GM13976 (cell line): Measurements from ENCODE around the gene NBEAL2.
"Not testable (repeated sequence)": the region's sequence is repeated elsewhere in the genome, so short reads cannot be mapped to it uniquely, and the experiment has no call there.

ENCODE experiments used
- DNase-seq: peaks from one replicate; pipeline ENCODE4 v3.0.0; 2012; ENCODE audit warnings: low spot score
- CTCF ChIP-seq: IDR thresholded peaks from 2 replicates; pipeline ENCODE4 v1.5.1; 2012; ENCODE audit warnings: borderline replicate concordance, mild to moderate bottlenecking; ENCODE audit not compliant: insufficient read depth; ENCODE audit errors: extremely low read depth, missing control alignments, control extremely low read depth
- in situ Hi-C: fragments of 300-500 bp; cut with MboI; formaldehyde crosslinking; loops from one replicate; pipeline ENCODE4 v1.12.0; 2022; ENCODE audit warnings: low sequenced_read_pairs, mixed read lengths, inconsistent platforms; ENCODE audit not compliant: unreplicated experiment

NBEAL2 gene

DNA sequence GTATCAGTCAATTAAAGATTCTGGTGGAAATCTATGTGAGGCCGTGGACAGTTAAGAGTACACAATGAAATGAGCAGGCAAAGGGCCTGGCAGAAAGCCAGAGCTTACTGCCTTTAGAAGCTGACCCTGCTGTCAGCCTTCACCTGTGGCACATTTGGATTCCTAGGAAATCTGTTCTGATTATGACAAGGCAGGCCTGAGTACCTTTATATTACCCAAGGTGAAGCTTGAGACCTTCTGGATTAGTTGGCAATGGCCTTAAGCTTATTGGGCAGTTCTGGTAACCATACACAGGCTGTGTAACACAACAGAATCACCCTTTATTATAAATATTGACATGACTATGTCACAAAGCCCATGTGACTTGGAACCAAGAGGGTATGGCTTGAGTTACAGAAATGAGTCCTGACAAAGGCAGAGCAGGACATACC, 43.2 kb downstream of the NBEAL2 start:
- no peak for DNase-seq
- no peak for TF ChIP-seq CTCF
- in situ Hi-C loops, result loop anchor here (25.0 kb wide), 1 partner anchor 340 kb away; no protein-coding TSS in a partner anchor

GRCh38 chr3:47024932-47025331, 45.5 kb downstream of the NBEAL2 start:
- no peak for TF ChIP-seq CTCF
- in situ Hi-C loops, result loop anchor here (25.0 kb wide), 1 partner anchor 337 kb away; no protein-coding TSS in a partner anchor
- DNase-seq, result no peak

DNA sequence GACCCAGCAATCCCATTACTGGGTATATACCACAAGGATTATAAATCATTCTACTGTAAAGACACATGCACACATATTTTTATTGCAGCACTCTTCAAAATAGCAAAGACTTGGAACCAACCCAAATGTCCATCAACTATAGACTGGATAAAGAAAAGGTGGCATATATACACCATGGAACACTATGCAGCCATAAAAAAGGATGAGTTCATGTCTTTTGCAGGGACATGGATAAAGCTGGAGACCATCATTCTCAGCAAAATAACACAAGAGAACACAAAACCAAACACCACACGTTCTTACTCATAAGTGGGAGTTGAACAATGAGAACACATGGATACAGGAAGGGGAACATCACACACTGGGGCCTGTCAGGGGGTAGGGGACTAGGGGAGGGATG, 47.0 kb downstream of the NBEAL2 start:
- DNase-seq, in situ Hi-C loops: not testable (repeated sequence)

- DNase-seq, result no peak
- no peak for TF ChIP-seq CTCF
- in situ Hi-C loops, result no loop called here
These were observed 48.7 kb downstream of the NBEAL2 start for GRCh38 chr3:47028146-47028545.

DNA sequence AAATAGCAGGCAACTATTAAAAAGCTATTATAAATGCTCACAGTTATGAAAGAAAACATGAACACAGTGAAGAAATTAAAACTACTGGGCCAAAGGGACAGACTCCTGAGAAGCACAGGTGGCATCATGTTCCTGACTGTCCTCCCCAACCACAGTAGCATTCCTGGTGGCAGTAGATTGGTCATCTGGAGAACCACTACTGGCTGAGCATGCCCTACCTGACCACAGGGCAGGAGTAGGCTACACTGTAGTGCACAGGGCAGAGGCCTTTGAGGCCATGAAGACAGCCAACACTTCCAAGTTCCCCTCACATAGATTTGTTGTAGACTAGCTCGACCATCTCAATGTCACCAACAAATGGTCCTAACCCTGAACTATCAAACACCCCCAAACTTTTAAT, 49.2 kb downstream of the NBEAL2 start:
- in situ Hi-C loops, result no loop called here
- TF ChIP-seq CTCF, result no peak
- DNase-seq, result no peak

DNA sequence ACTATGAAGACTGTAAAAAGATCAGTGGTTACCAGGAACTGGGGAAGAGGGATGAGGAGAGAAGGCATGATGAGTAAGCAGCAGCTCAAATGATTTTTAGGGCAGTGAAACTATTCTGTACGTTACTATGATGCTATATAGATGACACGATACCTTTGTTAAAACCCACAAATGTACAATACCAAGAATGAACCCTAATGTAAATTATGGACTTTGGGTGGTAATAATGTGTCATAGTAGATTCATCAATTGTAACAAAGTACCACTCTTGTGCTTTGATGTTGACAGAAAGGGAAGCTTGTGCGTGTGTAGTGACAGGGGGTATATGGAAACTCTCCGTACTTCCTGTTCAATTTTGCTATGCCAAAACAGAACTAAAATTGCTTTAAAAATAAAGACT, 51.6 kb downstream of the NBEAL2 start:
- DNase-seq, in situ Hi-C loops: not testable (repeated sequence)

- in situ Hi-C loops, result no loop called here
- TF ChIP-seq CTCF, result no peak
These were observed 55.5 kb downstream of the NBEAL2 start for GRCh38 chr3:47034868-47035489.

DNA sequence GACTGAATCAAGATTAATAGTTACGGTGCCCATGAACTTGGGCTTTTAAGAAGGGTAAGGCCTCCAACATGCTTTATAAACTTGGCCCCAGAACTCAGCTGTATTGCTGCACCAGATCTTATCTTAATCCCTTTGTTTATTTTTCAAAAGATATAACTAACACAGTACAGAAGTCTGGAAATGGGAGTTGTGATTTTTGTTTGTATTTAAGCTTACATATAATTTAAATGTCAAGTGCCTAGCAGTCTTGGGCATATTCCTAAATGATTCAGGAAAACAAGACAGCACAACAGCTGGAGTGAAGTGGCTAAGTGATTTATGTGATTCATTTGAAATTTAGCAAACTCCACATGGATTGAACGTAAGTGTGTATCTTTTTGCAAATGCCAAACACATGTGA, 56.2 kb downstream of the NBEAL2 start:
- in situ Hi-C loops, result no loop called here
- DNase-seq, result no peak
- no peak for TF ChIP-seq CTCF

More at GRCh38 chr3:47034868-47035489, 55.5 kb downstream of the NBEAL2 start:
- no peak for DNase-seq
